ENCODE measurements around the gene MAPK11.

- TF ChIP-seq RARB (CRISPR knock-in tag; IDR thresholded peaks at IDR 0.05), result no peak
- no peak for TF ChIP-seq TSHZ2 (CRISPR knock-in tag; IDR thresholded peaks at IDR 0.05)
- no peak for TF ChIP-seq TCF4 (CRISPR knock-in tag; IDR thresholded peaks at IDR 0.05; ENCODE audit: borderline replicate concordance)
- TF ChIP-seq ARNTL (CRISPR knock-in tag; IDR thresholded peaks at IDR 0.05; ENCODE audit: borderline replicate concordance, low read depth), result no peak
- TF ChIP-seq SNAI2 (CRISPR knock-in tag; IDR thresholded peaks at IDR 0.05), result no peak
- TF ChIP-seq ZFP3 (CRISPR knock-in tag; IDR thresholded peaks at IDR 0.05), result no peak
- no peak for TF ChIP-seq TOX (CRISPR knock-in tag; IDR thresholded peaks at IDR 0.05; ENCODE audit: borderline replicate concordance)
- TF ChIP-seq CREB5 (CRISPR knock-in tag; IDR thresholded peaks at IDR 0.05; ENCODE audit: low read depth), result no peak
These were observed 23.7 kb downstream of the MAPK11 start for GRCh38 chr22:50246242-50247175.

Data from SK-N-SH treated with all-trans-retinoic acid at 6 μM for 48 hours (cell line).